NB4 (cell line): ENCODE data around the gene KRTAP9-2.

Experiments used
- MAX ChIP-seq: IDR thresholded peaks from 2 replicates; pipeline ENCODE4 v1.6.1; 2011; ENCODE audit warnings: low read depth, low read length
- MYC ChIP-seq: IDR thresholded peaks from 2 replicates; pipeline ENCODE4 v1.6.1; 2011; ENCODE audit warnings: low read depth, low read length
- POLR2A ChIP-seq: IDR thresholded peaks from 2 replicates; pipeline ENCODE4 v1.6.1; 2011; ENCODE audit warnings: mild to moderate bottlenecking; ENCODE audit not compliant: insufficient read length; ENCODE audit errors: extremely low read depth
- TF ChIP-seq, protein P1 (sequence below): IDR thresholded peaks from one replicate; pipeline ENCODE4 v1.5.1; 2012; ENCODE audit warnings: low read depth, low read length

DNA sequence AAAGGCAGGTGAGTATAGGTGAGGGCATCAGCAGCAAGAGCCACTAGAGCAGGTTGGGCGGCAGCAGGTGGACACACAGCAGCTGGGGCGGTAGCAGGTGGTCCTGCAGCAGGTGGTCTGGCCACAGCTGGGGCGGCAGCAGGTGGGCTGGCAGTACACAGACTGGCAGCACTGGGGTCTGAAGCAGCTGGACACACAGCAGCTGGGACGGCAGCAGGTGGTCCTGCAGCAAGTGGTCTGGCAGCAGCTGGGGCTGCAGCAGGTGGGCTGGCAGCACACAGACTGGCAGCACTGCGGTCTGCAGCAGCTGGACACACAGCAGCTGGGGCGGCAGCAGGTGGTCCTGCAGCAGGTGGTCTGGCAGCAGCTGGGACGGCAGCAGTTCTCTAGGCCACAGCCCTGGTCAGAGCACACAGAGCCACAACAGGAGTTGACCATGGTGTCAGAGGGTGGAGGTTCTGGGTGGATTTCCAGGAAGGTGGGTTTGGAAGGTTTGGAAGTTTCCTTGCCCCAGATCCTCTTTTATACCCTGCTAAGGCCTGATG, 48.6 kb upstream of the KRTAP9-2 start, which contains the start of gene KRTAP4-2:
- TF ChIP-seq, protein P1, sequence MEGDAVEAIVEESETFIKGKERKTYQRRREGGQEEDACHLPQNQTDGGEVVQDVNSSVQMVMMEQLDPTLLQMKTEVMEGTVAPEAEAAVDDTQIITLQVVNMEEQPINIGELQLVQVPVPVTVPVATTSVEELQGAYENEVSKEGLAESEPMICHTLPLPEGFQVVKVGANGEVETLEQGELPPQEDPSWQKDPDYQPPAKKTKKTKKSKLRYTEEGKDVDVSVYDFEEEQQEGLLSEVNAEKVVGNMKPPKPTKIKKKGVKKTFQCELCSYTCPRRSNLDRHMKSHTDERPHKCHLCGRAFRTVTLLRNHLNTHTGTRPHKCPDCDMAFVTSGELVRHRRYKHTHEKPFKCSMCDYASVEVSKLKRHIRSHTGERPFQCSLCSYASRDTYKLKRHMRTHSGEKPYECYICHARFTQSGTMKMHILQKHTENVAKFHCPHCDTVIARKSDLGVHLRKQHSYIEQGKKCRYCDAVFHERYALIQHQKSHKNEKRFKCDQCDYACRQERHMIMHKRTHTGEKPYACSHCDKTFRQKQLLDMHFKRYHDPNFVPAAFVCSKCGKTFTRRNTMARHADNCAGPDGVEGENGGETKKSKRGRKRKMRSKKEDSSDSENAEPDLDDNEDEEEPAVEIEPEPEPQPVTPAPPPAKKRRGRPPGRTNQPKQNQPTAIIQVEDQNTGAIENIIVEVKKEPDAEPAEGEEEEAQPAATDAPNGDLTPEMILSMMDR: no peak
- no peak for TF ChIP-seq MAX
- no peak for TF ChIP-seq POLR2A
- TF ChIP-seq MYC: no peak
